Activated B cell treated with CpG ODN at 0.5 μM for 24 hours (primary cell): ENCODE measurements around the gene APAF1. TPM values are rescaled to one million over a fixed set of nuclear protein-coding genes. Genes with fewer than 3 reads are reported as not detected.

Experiments used
- ATAC-seq: fragments of 200-7000 bp; cut with Tn5 transposase; one replicate; pipeline ENCODE4 v1.10.0; 2021; ENCODE audit warnings: low read depth, mild to moderate bottlenecking, moderate library complexity
- CTCF ChIA-PET: fragments of 350-600 bp; sonication (Branson Sonifier 250); formaldehyde crosslinking; loops from one replicate; lab custom pipeline; 2021; ENCODE audit warnings: antibody characterized with exemption; lab: Charles Lee
- POLR2A ChIA-PET: fragments of 350-600 bp; sonication (Branson Sonifier 250); formaldehyde crosslinking; loops from one replicate; lab custom pipeline; 2021; ENCODE audit warnings: antibody characterized with exemption; lab: Charles Lee
- DNase-seq: peaks from one replicate; pipeline ENCODE4 v3.0.0; 2022
- H3K27ac Mint-ChIP-seq: one replicate; pipeline ENCODE4 v1.8.0; 2020; ENCODE audit warnings: mixed read lengths
- H3K27me3 Mint-ChIP-seq: one replicate; pipeline ENCODE4 v1.8.0; 2021; ENCODE audit warnings: mixed read lengths
- H3K36me3 Mint-ChIP-seq: one replicate; pipeline ENCODE4 v1.8.0; 2021; ENCODE audit warnings: low read depth, mixed read lengths
- H3K4me1 Mint-ChIP-seq: one replicate; pipeline ENCODE4 v1.8.0; 2021; ENCODE audit warnings: mixed read lengths
- H3K4me3 Mint-ChIP-seq: one replicate; pipeline ENCODE4 v1.8.0; 2020; ENCODE audit warnings: mild to moderate bottlenecking, mixed read lengths
- H3K9me3 Mint-ChIP-seq: one replicate; pipeline ENCODE4 v1.8.0; 2020; ENCODE audit warnings: mixed read lengths
- intact Hi-C: fragments of 100-400 bp; cut with micrococcal nuclease; formaldehyde crosslinking; loops from one replicate; pipeline ENCODE4 v1.15.1; 2024
- total RNA-seq: library from RNA; stranded (reverse); gene quantifications from 2 replicates; pipeline ENCODE4 v1.2.3, GENCODE V29; 2022
- TF ChIP-seq, protein P1 (sequence below): fragments of 200-600 bp; IDR thresholded peaks from one replicate; pipeline ENCODE4 v1.8.0; 2022; ENCODE audit warnings: antibody characterized with exemption, mild to moderate bottlenecking

Gene APAF1
- total RNA-seq, 1 donor from 2014 or later: 24.0 TPM

DNA sequence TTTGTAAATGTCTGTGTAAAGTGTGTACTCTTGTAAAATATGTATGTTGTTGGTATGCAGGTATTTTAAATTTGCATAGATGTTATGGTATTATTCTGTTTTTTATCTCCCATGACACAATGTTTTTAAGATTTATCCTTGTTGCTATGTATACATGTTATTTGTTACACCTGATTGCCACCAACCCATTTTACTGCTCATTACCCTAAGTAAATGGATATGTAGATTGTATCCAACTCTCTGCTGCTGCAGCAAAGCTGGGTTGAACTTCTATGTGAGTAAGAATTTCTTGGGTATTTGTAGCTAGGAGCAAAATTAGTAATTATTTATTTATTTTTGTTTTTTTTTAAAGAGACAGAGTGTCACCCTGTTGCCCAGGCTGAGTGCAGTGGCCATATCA, 6.2 kb downstream of the APAF1 start:
- DNase-seq (no peak), ATAC-seq (no peak)
- H3K4me3 Mint-ChIP-seq: no peak overlapping the region
- peaks cover 35% of the 10 kb centered on the region for H3K36me3 Mint-ChIP-seq
- no peak overlapping the region for H3K27ac Mint-ChIP-seq
- no peaks in the 10 kb centered on the region for H3K9me3 Mint-ChIP-seq
- TF ChIP-seq, protein P1, sequence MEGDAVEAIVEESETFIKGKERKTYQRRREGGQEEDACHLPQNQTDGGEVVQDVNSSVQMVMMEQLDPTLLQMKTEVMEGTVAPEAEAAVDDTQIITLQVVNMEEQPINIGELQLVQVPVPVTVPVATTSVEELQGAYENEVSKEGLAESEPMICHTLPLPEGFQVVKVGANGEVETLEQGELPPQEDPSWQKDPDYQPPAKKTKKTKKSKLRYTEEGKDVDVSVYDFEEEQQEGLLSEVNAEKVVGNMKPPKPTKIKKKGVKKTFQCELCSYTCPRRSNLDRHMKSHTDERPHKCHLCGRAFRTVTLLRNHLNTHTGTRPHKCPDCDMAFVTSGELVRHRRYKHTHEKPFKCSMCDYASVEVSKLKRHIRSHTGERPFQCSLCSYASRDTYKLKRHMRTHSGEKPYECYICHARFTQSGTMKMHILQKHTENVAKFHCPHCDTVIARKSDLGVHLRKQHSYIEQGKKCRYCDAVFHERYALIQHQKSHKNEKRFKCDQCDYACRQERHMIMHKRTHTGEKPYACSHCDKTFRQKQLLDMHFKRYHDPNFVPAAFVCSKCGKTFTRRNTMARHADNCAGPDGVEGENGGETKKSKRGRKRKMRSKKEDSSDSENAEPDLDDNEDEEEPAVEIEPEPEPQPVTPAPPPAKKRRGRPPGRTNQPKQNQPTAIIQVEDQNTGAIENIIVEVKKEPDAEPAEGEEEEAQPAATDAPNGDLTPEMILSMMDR: no peak
- intact Hi-C loops: no loop called here
- no peaks in the 10 kb centered on the region for H3K27me3 Mint-ChIP-seq
- CTCF ChIA-PET: interaction anchor here (0.9 to 7.7 kb wide), 3 partner anchors 55 to 85 kb away, joined by 3 to 101 read pairs (median 3); partner anchors contain the start of gene SLC25A3
- POLR2A ChIA-PET: interaction anchor here (0.9 kb wide), 1 partner anchor 58 kb away, joined by 4 read pairs; the partner anchor contains the start of gene SLC25A3
- H3K4me1 Mint-ChIP-seq: peaks cover 5% of the 10 kb centered on the region

DNA sequence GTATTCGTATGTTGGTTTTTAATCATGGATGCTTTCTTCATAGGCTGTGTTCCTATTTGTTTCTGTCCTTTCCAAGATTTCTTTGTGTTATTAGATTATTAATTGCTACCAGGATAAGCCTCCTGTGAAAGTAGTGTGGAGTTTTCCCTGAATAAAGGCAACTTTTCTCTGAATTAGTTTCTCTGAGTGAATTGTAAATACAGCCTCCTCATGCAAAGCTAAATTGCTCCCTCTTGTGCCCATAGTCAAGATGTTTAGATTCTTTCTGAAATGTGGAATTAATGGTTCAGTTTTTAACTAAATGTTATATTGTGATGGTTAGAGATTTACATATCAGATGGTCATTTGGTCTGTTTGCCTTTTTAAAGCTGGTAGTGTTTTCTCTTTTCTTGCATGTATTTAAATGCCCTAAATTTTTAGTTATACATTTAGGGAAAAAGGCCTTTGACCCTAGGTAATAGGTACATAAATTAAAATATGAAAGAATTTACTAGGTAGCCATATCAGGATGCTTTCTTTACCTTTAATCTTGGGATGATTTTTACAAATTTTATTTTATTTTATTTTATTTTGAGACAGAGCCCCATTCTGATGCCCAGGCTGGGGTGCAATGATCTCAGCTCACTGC, 8.9 kb downstream of the APAF1 start:
- POLR2A ChIA-PET: interaction anchor here (0.5 to 1.4 kb wide), 3 partner anchors 22 to 61 kb away, joined by 3 to 6 read pairs (median 3); no protein-coding TSS in a partner anchor
- no peaks in the 10 kb centered on the region for H3K4me1 Mint-ChIP-seq
- DNase-seq (no peak), ATAC-seq (peak; percentile 56)
- CTCF ChIA-PET: interaction anchor here (0.7 to 7.7 kb wide), 8 partner anchors 35 to 163 kb away, joined by 3 to 101 read pairs (median 4); no protein-coding TSS in a partner anchor
- intact Hi-C loops: loop anchor here (1.0 kb wide), 5 partner anchors 9 to 229 kb away; partner anchors contain the start of gene APAF1
- H3K27me3 Mint-ChIP-seq: no peaks in the 10 kb centered on the region
- TF ChIP-seq, protein P1: peak; percentile 21
- H3K36me3 Mint-ChIP-seq: peaks cover 54% of the 10 kb centered on the region
- H3K4me3 Mint-ChIP-seq: no peak overlapping the region
- no peak overlapping the region for H3K27ac Mint-ChIP-seq
- H3K9me3 Mint-ChIP-seq: no peaks in the 10 kb centered on the region

DNA sequence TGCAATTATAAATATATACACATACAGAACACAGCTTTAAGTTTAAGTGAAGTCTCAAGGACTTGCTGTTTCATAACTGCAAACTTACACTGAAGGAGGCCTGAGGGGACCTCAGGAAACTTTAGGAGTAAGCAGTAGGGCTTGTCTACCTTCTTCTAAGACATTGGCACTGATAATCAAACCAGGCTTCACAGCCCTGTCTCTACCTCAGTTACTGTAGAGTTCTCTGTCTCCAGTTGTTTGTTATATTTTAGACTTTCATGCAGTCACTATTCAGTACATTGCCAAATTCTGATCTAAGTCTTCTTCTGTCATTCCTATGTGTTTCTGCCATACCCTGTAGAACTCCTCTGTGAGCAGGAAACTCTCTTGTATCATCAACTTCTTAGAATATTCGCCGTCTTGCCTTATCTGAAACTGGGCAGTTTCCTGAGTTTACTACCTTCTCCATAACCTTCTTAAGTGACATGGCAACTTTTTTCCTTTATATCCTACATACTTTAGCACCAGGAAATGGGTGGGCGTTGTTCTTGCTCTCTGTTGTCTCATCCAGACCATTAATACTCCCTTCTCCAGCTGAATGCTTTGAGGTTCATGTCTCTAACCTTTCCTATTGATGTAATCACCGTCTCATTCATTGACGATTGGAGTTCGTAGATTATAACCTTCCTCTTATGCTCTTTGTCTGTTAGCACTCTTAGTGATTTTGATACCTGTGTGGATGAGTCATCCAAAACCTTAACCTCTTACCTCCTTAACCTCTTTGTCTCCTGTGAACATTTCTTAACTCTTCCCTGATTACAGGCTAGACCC, 11.4 kb downstream of the APAF1 start:
- Mint-ChIP-seq H3K4me1 (no peaks in the 10 kb centered on the region), H3K4me3 (no peak overlapping the region), H3K36me3 (peaks cover 57% of the 10 kb centered on the region), H3K27me3 (no peaks in the 10 kb centered on the region), H3K27ac (no peak overlapping the region), H3K9me3 (no peaks in the 10 kb centered on the region)
- ChIA-PET CTCF (no interaction called here), POLR2A (no interaction called here)
- TF ChIP-seq, protein P1: no peak
- no peak for ATAC-seq
- intact Hi-C loops: no loop called here
- no peak for DNase-seq

DNA sequence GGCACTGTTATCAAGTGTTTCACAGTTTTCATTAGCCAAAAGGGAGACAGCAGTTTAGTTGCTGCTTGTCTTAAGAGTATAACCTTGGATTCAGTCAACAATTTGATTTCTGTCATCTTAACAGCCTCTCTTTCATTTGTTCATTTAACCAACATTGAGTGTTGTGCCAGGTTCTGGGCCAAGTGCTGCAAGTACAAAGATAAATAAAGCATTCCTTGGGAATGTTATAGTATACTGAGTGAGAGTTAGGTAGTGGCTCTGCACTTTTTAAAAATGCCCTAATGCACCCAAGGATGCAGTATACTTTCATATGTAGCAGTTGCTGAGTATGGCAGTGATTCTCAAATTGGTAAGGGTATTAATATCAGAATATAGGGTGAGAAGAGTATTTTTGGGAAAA, 15.4 kb downstream of the APAF1 start:
- TF ChIP-seq, protein P1: no peak
- POLR2A ChIA-PET: no interaction called here
- no peaks in the 10 kb centered on the region for H3K27me3 Mint-ChIP-seq
- DNase-seq (no peak), ATAC-seq (no peak)
- H3K4me3 Mint-ChIP-seq: no peak overlapping the region
- H3K9me3 Mint-ChIP-seq: no peaks in the 10 kb centered on the region
- no peaks in the 10 kb centered on the region for H3K4me1 Mint-ChIP-seq
- intact Hi-C loops: no loop called here
- peaks cover 79% of the 10 kb centered on the region for H3K36me3 Mint-ChIP-seq
- H3K27ac Mint-ChIP-seq: no peak overlapping the region
- CTCF ChIA-PET: no interaction called here

DNA sequence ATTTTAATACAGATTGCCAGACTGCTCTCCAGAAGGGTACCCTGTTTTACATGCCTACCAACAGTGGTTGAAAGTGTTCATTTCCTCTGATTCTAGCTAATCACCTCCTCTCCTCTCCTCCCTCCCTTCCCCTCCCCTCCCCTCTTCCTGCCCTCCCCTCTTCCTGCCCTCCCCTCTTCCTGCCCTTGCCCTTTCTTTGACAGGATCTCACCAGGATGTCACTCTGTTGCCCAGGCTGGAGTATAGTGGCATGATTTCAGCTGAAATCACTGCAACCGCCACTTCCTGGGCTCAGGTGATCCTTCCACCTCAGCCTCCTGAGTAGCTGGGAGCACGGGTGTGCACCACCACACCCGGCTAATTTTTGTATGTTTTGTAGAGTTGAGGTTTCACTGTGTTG, 24.7 kb downstream of the APAF1 start:
- Mint-ChIP-seq H3K9me3 (no peaks in the 10 kb centered on the region), H3K4me1 (peaks cover 2% of the 10 kb centered on the region), H3K36me3 (peaks cover 74% of the 10 kb centered on the region), H3K27ac (no peak overlapping the region), H3K4me3 (no peak overlapping the region), H3K27me3 (no peaks in the 10 kb centered on the region)
- TF ChIP-seq, protein P1: no peak
- ChIA-PET CTCF (no interaction called here), POLR2A (no interaction called here)
- DNase-seq: no peak
- ATAC-seq: no peak
- intact Hi-C loops: no loop called here
